MCF 10A (cell line): ENCODE data around the gene FAM110D. TPM values are rescaled to one million over a fixed set of nuclear protein-coding genes. Genes with fewer than 3 reads are reported as not detected.

Experiments used
- BruUV-seq: library from RNA; stranded (reverse); fragments of 400-500 nt; replicated peaks from 2 replicates; lab custom pipeline; 2021; lab: Mats Ljungman, UMichigan
- CTCF ChIA-PET: fragments of 300-600 bp; sonication (Branson Sonifier 250); formaldehyde crosslinking; extraction: SDS; loops from one replicate; lab custom pipeline; 2021; ENCODE audit warnings: antibody characterized with exemption, inconsistent platforms; lab: Yijun Ruan, JAX
- POLR2A ChIA-PET: fragments of 300-600, 350-650 bp; sonication (Branson Sonifier 250); formaldehyde crosslinking; extraction: SDS; loops from one replicate; lab custom pipeline; 2020; ENCODE audit warnings: antibody characterized with exemption, inconsistent platforms; lab: Yijun Ruan, JAX
- DNase-seq: peaks from one replicate; pipeline ENCODE4 v3.0.0-alpha.2; 2018; ENCODE audit not compliant: unreplicated experiment
- H3K27ac Mint-ChIP-seq: one replicate; pipeline ENCODE4 v1.8.0; 2022; ENCODE audit warnings: mild to moderate bottlenecking, low read depth, mixed read lengths; ENCODE audit not compliant: unreplicated experiment
- H3K27me3 Mint-ChIP-seq: one replicate; pipeline ENCODE4 v1.8.0; 2022; ENCODE audit warnings: mixed read lengths; ENCODE audit not compliant: insufficient read depth, unreplicated experiment
- H3K36me3 Mint-ChIP-seq: one replicate; pipeline ENCODE4 v1.8.0; 2022; ENCODE audit warnings: mild to moderate bottlenecking, moderate library complexity, mixed read lengths; ENCODE audit not compliant: insufficient read depth, unreplicated experiment
- H3K4me1 Mint-ChIP-seq: one replicate; pipeline ENCODE4 v1.8.0; 2022; ENCODE audit warnings: mixed read lengths; ENCODE audit not compliant: insufficient read depth, unreplicated experiment
- H3K4me3 Mint-ChIP-seq: one replicate; pipeline ENCODE4 v1.8.0; 2022; ENCODE audit warnings: mild to moderate bottlenecking, moderate library complexity, mixed read lengths; ENCODE audit not compliant: unreplicated experiment
- H3K9me3 Mint-ChIP-seq: one replicate; pipeline ENCODE4 v1.8.0; 2022; ENCODE audit warnings: mixed read lengths; ENCODE audit not compliant: unreplicated experiment
- CTCF ChIP-seq: fragments of 200-600 bp; IDR thresholded peaks from one replicate; pipeline ENCODE4 v1.8.0; 2022; ENCODE audit warnings: antibody characterized with exemption, mild to moderate bottlenecking; ENCODE audit not compliant: unreplicated experiment
- intact Hi-C: fragments of 100-400 bp; cut with micrococcal nuclease; formaldehyde crosslinking; loops from 2 replicates; pipeline ENCODE4 v1.14.1; 2022
- total RNA-seq: library from RNA; stranded (reverse); gene quantifications from 2 replicates; pipeline ENCODE4 v1.2.3, GENCODE V29; 2022

The FAM110D gene
- total RNA-seq, 1 experiment from 2014 or later = not detected

- Mint-ChIP-seq H3K9me3 (no peaks in the 10 kb centered on the region), H3K27me3 (no peaks in the 10 kb centered on the region), H3K4me1 (no peaks in the 10 kb centered on the region), H3K27ac (no peak overlapping the region), H3K4me3 (no peak overlapping the region), H3K36me3 (no peaks in the 10 kb centered on the region)
- no peak for TF ChIP-seq CTCF
- intact Hi-C loops = no loop called here
- POLR2A ChIA-PET = no interaction called here
- CTCF ChIA-PET = no interaction called here
- DNase-seq = no peak
- BruUV-seq = no TSS peak
Measured at GRCh38 chr1:26159743-26160039, 812 bp downstream of the FAM110D start.

GRCh38 chr1:26160527-26161414, 1.9 kb downstream of the FAM110D start:
- Mint-ChIP-seq H3K27ac (no peak overlapping the region), H3K4me1 (no peaks in the 10 kb centered on the region), H3K27me3 (no peaks in the 10 kb centered on the region), H3K4me3 (no peak overlapping the region), H3K9me3 (no peaks in the 10 kb centered on the region), H3K36me3 (no peaks in the 10 kb centered on the region)
- intact Hi-C loops = no loop called here
- ChIA-PET POLR2A (no interaction called here), CTCF (interaction anchor here (1.1 to 1.2 kb wide), 2 partner anchors 9 to 15 kb away, joined by 3 to 4 read pairs; partner anchors contain the start of gene ZNF593)
- no peak for TF ChIP-seq CTCF
- DNase-seq = no peak
- no TSS peak for BruUV-seq

GRCh38 chr1:26161415-26162219, 2.7 kb downstream of the FAM110D start:
- no peaks in the 10 kb centered on the region for H3K36me3 Mint-ChIP-seq
- no peak overlapping the region for H3K27ac Mint-ChIP-seq
- ChIA-PET CTCF (interaction anchor here (1.1 to 2.0 kb wide), 3 partner anchors 8 to 72 kb away, joined by 3 to 6 read pairs (median 4); partner anchors contain the start of genes CEP85 and ZNF593), POLR2A (interaction anchor here (1.2 kb wide), 1 partner anchor 126 kb away, joined by 3 read pairs; no protein-coding TSS in a partner anchor)
- no peak for TF ChIP-seq CTCF
- peak overlapping the region; percentile 26 for H3K4me3 Mint-ChIP-seq
- no TSS peak for BruUV-seq
- intact Hi-C loops = no loop called here
- H3K27me3 Mint-ChIP-seq = no peaks in the 10 kb centered on the region
- no peak for DNase-seq
- no peaks in the 10 kb centered on the region for H3K9me3 Mint-ChIP-seq
- H3K4me1 Mint-ChIP-seq = no peaks in the 10 kb centered on the region

- BruUV-seq = no TSS peak
- no peaks in the 10 kb centered on the region for H3K9me3 Mint-ChIP-seq
- no peak for TF ChIP-seq CTCF
- no peak overlapping the region for H3K27ac Mint-ChIP-seq
- no peak for DNase-seq
- H3K4me1 Mint-ChIP-seq = no peaks in the 10 kb centered on the region
- CTCF ChIA-PET = interaction anchor here (0.6 to 2.0 kb wide), 7 partner anchors 7 to 317 kb away, joined by 3 to 6 read pairs (median 4); partner anchors contain the start of genes CEP85 and ZNF593
- no peaks in the 10 kb centered on the region for H3K36me3 Mint-ChIP-seq
- H3K27me3 Mint-ChIP-seq = no peaks in the 10 kb centered on the region
- intact Hi-C loops = no loop called here
- H3K4me3 Mint-ChIP-seq = peak overlapping the region; percentile 26
- POLR2A ChIA-PET = interaction anchor here (1.2 kb wide), 1 partner anchor 126 kb away, joined by 3 read pairs; no protein-coding TSS in a partner anchor
Measured at GRCh38 chr1:26162220-26162709, 3.4 kb downstream of the FAM110D start.
